PC-9 (cell line): ENCODE results near the gene CDC42BPA.

Source experiments
- EZH2 ChIP-seq: fragments of 200-600 bp; sonication (generic); IDR thresholded peaks from 2 replicates; pipeline ENCODE4 v1.8.0; 2017; ENCODE audit warnings: antibody characterized with exemption, low read depth
- TF ChIP-seq, protein P1 (sequence below): fragments of 200-600 bp; sonication (generic); conservative IDR thresholded peaks from 2 replicates; pipeline ENCODE4 v1.6.1; 2017; ENCODE audit warnings: mixed run types, antibody characterized with exemption, mild to moderate bottlenecking, moderate library complexity

DNA sequence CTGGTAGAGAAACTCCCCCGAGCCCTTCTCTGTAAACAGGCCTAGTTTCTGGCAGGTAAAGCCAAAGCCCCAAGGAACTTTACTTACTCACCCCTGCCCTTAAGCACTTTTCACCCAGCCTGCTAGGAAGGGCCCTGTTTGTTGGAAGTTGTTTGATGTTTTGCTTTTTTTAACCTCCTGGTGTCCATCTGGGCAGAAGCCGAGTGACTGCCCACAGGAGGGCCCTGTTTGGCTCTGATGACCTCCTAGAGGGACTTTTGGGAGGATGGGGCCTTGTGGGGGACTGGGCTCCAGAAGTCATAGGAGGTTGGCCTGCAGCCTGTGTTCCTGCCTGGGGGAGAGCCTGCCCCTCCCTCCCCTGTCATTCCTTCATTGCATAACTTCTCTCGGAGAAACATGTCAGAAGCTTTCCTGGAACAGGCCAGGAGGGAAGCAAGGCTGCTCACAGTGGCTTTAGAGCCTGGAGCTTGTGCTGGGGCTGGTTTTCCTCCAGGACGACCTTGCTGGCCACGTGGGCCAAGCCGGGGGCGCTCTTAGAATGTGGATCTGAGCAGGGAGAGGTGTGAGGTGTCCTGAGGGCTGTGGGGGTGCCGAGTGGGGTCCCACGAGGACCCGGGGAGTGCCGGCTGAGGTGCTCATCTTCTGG, 344.3 kb downstream of the CDC42BPA start:
- TF ChIP-seq, protein P1, sequence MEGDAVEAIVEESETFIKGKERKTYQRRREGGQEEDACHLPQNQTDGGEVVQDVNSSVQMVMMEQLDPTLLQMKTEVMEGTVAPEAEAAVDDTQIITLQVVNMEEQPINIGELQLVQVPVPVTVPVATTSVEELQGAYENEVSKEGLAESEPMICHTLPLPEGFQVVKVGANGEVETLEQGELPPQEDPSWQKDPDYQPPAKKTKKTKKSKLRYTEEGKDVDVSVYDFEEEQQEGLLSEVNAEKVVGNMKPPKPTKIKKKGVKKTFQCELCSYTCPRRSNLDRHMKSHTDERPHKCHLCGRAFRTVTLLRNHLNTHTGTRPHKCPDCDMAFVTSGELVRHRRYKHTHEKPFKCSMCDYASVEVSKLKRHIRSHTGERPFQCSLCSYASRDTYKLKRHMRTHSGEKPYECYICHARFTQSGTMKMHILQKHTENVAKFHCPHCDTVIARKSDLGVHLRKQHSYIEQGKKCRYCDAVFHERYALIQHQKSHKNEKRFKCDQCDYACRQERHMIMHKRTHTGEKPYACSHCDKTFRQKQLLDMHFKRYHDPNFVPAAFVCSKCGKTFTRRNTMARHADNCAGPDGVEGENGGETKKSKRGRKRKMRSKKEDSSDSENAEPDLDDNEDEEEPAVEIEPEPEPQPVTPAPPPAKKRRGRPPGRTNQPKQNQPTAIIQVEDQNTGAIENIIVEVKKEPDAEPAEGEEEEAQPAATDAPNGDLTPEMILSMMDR: no peak
- TF ChIP-seq EZH2: no peak
